SK-N-SH (cell line): ENCODE results near the gene NTRK2. TPM values are rescaled to one million over a fixed set of nuclear protein-coding genes. Genes with fewer than 3 reads are reported as not detected.
A peak's percentile ranks its signal among the peaks of the same experiment; 100 is the strongest.

Source experiments
- CTCF ChIA-PET: fragments of 300-600, 350-600 bp; formaldehyde crosslinking; extraction: SDS; loops from one replicate; lab custom pipeline; 2021; lab: Yijun Ruan, JAX
- POLR2A ChIA-PET: fragments of 350-600 bp; sonication (Branson Sonifier 250); formaldehyde crosslinking; extraction: SDS; loops from one replicate; lab custom pipeline; 2020; ENCODE audit warnings: antibody characterized with exemption, inconsistent platforms; lab: Yijun Ruan, JAX
- DNase-seq: peaks from one replicate; pipeline ENCODE4 v3.0.0; 2012
- H2AFZ ChIP-seq: fragments of 200-600 bp; sonication (generic); 2 replicates; pipeline ENCODE4 v1.8.1; 2016; ENCODE audit warnings: antibody characterized with exemption, mild to moderate bottlenecking, low read depth
- H3F3A ChIP-seq: fragments of 200-600 bp; sonication (generic); replicated peaks from 2 replicates; pipeline ENCODE3; 2016; ENCODE audit warnings: antibody characterized with exemption, mild to moderate bottlenecking; ENCODE audit not compliant: insufficient read depth
- H3K27ac ChIP-seq, 2 experiments: fragments of 200-500 bp in 1 of 2; fragments of 200-600 bp in 1 of 2; sonication (Bioruptor generic) in 1 of 2; sonication (generic), shearing (Covaris generic) in 1 of 2; 2 replicates each; pipeline versions ENCODE4 v1.5.1 to v1.6.1; 2014 to 2016; ENCODE audit warnings: low read depth in 2 of 2, inconsistent platforms in 1 of 2, low read length in 1 of 2, mild to moderate bottlenecking in 1 of 2, mixed read lengths in 1 of 2
- H3K27me3 ChIP-seq: fragments of 200-600 bp; sonication (generic), shearing (Covaris generic); 2 replicates; pipeline ENCODE4 v1.6.1; 2016; ENCODE audit warnings: mixed run types; ENCODE audit not compliant: insufficient read depth
- H3K36me3 ChIP-seq, 2 experiments: fragments of 200-500 bp in 1 of 2; fragments of 200-600 bp in 1 of 2; sonication (Bioruptor generic) in 1 of 2; sonication (generic) in 1 of 2; replicated peaks in 1 of 2; 2 replicates each; pipeline versions ENCODE3 to v1.5.1; 2014 to 2016; ENCODE audit warnings: low read length in 1 of 2, mild to moderate bottlenecking in 1 of 2; ENCODE audit not compliant: insufficient read depth in 2 of 2, control insufficient read depth in 1 of 2
- H3K4me1 ChIP-seq, 2 experiments: fragments of 200-500 bp in 1 of 2; fragments of 200-600 bp in 1 of 2; sonication (Bioruptor generic) in 1 of 2; sonication (generic), shearing (Covaris generic) in 1 of 2; 2 replicates each; pipeline versions ENCODE4 v1.5.1 to v1.6.1; 2014 to 2016; ENCODE audit warnings: low read depth in 1 of 2, low read length in 1 of 2, mixed run types in 1 of 2; ENCODE audit not compliant: insufficient read depth in 2 of 2, control insufficient read depth in 1 of 2
- H3K4me2 ChIP-seq: fragments of 200-600 bp; sonication (generic), shearing (Covaris generic); 2 replicates; pipeline ENCODE4 v1.6.1; 2017; ENCODE audit warnings: mixed run types
- H3K4me3 ChIP-seq, 2 experiments: fragments of 200-500 bp in 1 of 2; fragments of 200-600 bp in 1 of 2; sonication (Bioruptor generic) in 1 of 2; sonication (generic), shearing (Covaris generic) in 1 of 2; 2 replicates each; pipeline versions ENCODE4 v1.5.1 to v1.8.1; 2014 to 2016; ENCODE audit warnings: low read depth in 2 of 2, inconsistent platforms in 1 of 2, low read length in 1 of 2, mild to moderate bottlenecking in 1 of 2, mixed read lengths in 1 of 2, moderate library complexity in 1 of 2
- H3K79me2 ChIP-seq: fragments of 200-600 bp; sonication (generic); 2 replicates; pipeline ENCODE4 v1.8.1; 2017; ENCODE audit warnings: mild to moderate bottlenecking; ENCODE audit not compliant: insufficient read depth
- H3K9ac ChIP-seq: fragments of 200-600 bp; sonication (generic); 2 replicates; pipeline ENCODE4 v1.6.1; 2017; ENCODE audit warnings: mixed run types
- H3K9me2 ChIP-seq: fragments of 200-600 bp; sonication (generic); 2 replicates; pipeline ENCODE4 v1.6.1; 2017; ENCODE audit warnings: mixed run types
- H3K9me3 ChIP-seq: fragments of 200-600 bp; sonication (generic); 2 replicates; pipeline ENCODE4 v1.6.1; 2017; ENCODE audit warnings: mixed run types, mild to moderate bottlenecking, moderate library complexity
- H4K20me1 ChIP-seq: fragments of 200-600 bp; sonication (generic); 2 replicates; pipeline ENCODE4 v1.6.1; 2017; ENCODE audit warnings: mild to moderate bottlenecking, mixed run types; ENCODE audit not compliant: insufficient read depth
- ELF1 ChIP-seq: IDR thresholded peaks from 2 replicates; pipeline ENCODE4 v1.4.0; 2012
- EP300 ChIP-seq, 2 experiments: IDR thresholded peaks; 2 replicates each; pipeline versions ENCODE4 v1.4.0 to v1.6.1; 2012; ENCODE audit warnings: borderline replicate concordance in 1 of 2, low read depth in 1 of 2, low read length in 1 of 2
- EZH2phosphoT487 ChIP-seq: fragments of 200-600 bp; sonication (generic); IDR thresholded peaks from 2 replicates; pipeline ENCODE4 v1.6.1; 2017; ENCODE audit warnings: low read depth, mixed run types, mild to moderate bottlenecking, antibody characterized with exemption, moderate library complexity, borderline replicate concordance
- GATA2 ChIP-seq: sonication (generic); formaldehyde crosslinking; IDR thresholded peaks from 2 replicates; pipeline ENCODE4 v1.5.0; 2020; ENCODE audit warnings: mild to moderate bottlenecking, missing genetic modification reagents
- IRF3 ChIP-seq: fragments of 150-350 bp; IDR thresholded peaks from 2 replicates; pipeline ENCODE4 v1.6.1; 2016; ENCODE audit warnings: mild to moderate bottlenecking, low read depth, low read length
- MAX ChIP-seq: IDR thresholded peaks from 2 replicates; pipeline ENCODE4 v1.4.0; 2012; ENCODE audit warnings: low read depth
- MEF2A ChIP-seq: IDR thresholded peaks from 2 replicates; pipeline ENCODE4 v1.4.0; 2012; ENCODE audit warnings: low read depth, borderline replicate concordance
- MXI1 ChIP-seq: IDR thresholded peaks from 2 replicates; pipeline ENCODE4 v1.6.1; 2012; ENCODE audit warnings: mild to moderate bottlenecking, low read depth, low read length, improper control_type of control experiment
- NRF1 ChIP-seq: IDR thresholded peaks from 2 replicates; pipeline ENCODE4 v1.6.1; 2012; ENCODE audit warnings: low read depth, mild to moderate bottlenecking, low read length
- PBX3 ChIP-seq: IDR thresholded peaks from 2 replicates; pipeline ENCODE4; 2012
- RXRA ChIP-seq: IDR thresholded peaks from 2 replicates; pipeline ENCODE4 v1.4.0; 2012; ENCODE audit warnings: low read depth, mild to moderate bottlenecking, borderline replicate concordance
- TCF12 ChIP-seq: IDR thresholded peaks from 2 replicates; pipeline ENCODE4 v1.4.0; 2012
- USF2 ChIP-seq: fragments of 150-350 bp; IDR thresholded peaks from 2 replicates; pipeline ENCODE4 v1.6.1; 2017; ENCODE audit warnings: antibody characterized with exemption, low read length, low read depth, borderline replicate concordance
- YY1 ChIP-seq: IDR thresholded peaks from 2 replicates; pipeline ENCODE4 v1.4.0; 2012; ENCODE audit warnings: low read depth, mild to moderate bottlenecking
- WGBS: methylation state at CpG from one replicate; pipeline ENCODE4 v1.1.6; 2017; ENCODE audit warnings: low lambda C conversion rate; 5-methylcytosine and 5-hydroxymethylcytosine counted together
- polyA plus RNA-seq, 3 experiments: library from polyadenylated mRNA; depleted of rRNA; stranded (reverse); fragments of >200 nt; gene quantifications; 2 replicates each; pipeline ENCODE4 v1.2.3, GENCODE V29; 2012
- TF ChIP-seq, protein P1 (sequence below): IDR thresholded peaks from 2 replicates; pipeline ENCODE4 v1.4.0; 2012; ENCODE audit warnings: low read depth, borderline replicate concordance

The NTRK2 gene
- polyA plus RNA-seq, 1 of the 3 experiments (the other 2 are of a cell fraction): 0.05 TPM

DNA sequence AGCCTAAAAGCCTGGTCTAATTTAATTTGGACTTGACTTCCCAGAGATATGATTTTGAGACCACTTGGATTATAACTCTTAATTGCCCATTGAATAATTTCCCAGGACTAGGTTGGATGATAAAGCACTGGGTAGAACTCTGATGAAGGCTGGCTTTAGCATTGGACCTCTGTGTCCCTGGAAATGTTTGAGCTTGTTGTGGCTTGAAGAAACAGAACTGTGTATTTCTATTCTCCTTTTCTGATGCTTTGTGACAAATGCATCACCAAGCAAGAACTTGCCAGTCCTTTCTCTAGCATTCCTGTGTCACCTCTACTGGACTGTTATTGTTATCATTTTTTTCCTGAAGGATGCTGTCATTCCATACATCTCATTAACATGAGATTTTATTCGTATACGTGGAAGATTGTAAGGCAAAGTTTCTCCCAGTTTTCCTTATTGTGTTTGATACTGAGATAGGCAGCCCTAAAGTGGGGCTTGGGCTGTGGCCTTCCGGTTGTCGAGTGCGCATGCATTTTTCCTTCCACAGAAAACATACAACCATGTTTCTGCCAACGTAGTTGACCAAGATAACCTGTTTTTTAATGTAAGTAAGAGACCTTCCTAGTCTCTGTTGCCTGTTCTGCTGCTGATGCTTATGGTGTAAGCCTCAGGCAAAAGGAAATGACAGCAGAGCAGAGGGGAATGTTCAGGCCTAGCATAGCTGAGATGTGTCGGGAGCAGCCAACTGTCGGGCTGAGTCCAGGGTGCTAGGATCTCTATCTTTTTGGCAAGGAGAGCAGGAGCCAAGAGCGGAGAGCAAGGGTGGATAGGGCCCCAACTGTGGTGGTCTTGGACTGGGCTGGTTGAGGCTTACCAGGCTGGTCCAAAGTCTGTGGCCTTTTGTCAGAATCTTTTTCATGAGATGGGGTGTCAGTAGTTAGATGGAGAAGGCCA, 2.3 kb downstream of the NTRK2 start:
- peak; percentile 15 for DNase-seq
- ChIA-PET POLR2A (no interaction called here), CTCF (interaction anchor here (1.1 to 5.0 kb wide), 5 partner anchors 8 to 938 kb away, joined by 3 to 27 read pairs (median 6); no protein-coding TSS in a partner anchor)
- Histone ChIP-seq H3K27me3 (peaks cover 19% of the 10 kb centered on the region), H2AFZ (no peak overlapping the region), H3K4me3 (no peak overlapping the region), H4K20me1 (no peaks in the 10 kb centered on the region), H3K4me1 (peaks cover 0 to 27% of the 10 kb centered on the region in 2 experiments; a peak in 1 of 4 replicates), H3F3A (no peaks in the 10 kb centered on the region), H3K27ac (no peak overlapping the region), H3K79me2 (no peaks in the 10 kb centered on the region), H3K9me3 (no peaks in the 10 kb centered on the region), H3K36me3 (no peaks in the 10 kb centered on the region), H3K4me2 (no peak overlapping the region), H3K9ac (no peak overlapping the region), H3K9me2 (no peaks in the 10 kb centered on the region)
- no peak for TF ChIP-seq USF2
- no peak for TF ChIP-seq MAX
- no peak for TF ChIP-seq EZH2phosphoT487
- no peak for TF ChIP-seq MEF2A
- TF ChIP-seq NRF1: no peak
- no peak for TF ChIP-seq EP300 (IDR thresholded peaks at IDR 0.05; ENCODE audit: borderline replicate concordance in 1 of 2, low read depth in 1 of 2, low read length in 1 of 2)
- no peak for TF ChIP-seq ELF1
- TF ChIP-seq MXI1: no peak
- TF ChIP-seq GATA2 (CRISPR knock-in tag): no peak
- TF ChIP-seq IRF3: no peak
- no peak for TF ChIP-seq RXRA
- no peak for TF ChIP-seq TCF12
- TF ChIP-seq YY1: no peak
- TF ChIP-seq, protein P1, sequence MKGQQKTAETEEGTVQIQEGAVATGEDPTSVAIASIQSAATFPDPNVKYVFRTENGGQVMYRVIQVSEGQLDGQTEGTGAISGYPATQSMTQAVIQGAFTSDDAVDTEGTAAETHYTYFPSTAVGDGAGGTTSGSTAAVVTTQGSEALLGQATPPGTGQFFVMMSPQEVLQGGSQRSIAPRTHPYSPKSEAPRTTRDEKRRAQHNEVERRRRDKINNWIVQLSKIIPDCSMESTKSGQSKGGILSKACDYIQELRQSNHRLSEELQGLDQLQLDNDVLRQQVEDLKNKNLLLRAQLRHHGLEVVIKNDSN: no peak
- TF ChIP-seq PBX3: no peak
- 68% methylated on average over 9 of the region's 9 CpGs for WGBS
